ENCODE data around the gene DPP6.
A peak's percentile ranks its signal among the peaks of the same experiment; 100 is the strongest.

Gene DPP6

GRCh38 chr7:154769527-154769926, 717.3 kb downstream of the DPP6 start:
- no peak for DNase-seq (ENCODE audit: low spot score)

DNA sequence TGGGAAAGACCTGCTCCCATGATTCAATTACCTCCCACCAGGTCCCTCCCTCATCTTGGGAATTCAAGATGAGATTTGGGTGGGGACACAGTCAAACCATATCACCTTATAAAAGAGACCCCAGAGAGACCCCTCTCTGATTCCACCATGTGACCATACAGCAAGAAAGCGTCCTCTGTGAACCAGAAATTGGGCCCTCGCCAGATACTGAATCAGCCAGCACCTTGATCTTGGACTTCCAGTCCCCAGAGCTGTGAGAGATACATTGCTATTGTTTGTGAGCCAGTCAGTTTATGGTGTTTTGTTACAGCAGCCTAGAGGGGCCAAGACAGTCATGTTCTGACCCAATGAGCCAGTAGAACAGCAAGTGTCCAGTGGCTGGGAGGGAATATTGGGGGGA, 718.2 kb downstream of the DPP6 start:
- no peak for DNase-seq (ENCODE audit: low spot score)

DNA sequence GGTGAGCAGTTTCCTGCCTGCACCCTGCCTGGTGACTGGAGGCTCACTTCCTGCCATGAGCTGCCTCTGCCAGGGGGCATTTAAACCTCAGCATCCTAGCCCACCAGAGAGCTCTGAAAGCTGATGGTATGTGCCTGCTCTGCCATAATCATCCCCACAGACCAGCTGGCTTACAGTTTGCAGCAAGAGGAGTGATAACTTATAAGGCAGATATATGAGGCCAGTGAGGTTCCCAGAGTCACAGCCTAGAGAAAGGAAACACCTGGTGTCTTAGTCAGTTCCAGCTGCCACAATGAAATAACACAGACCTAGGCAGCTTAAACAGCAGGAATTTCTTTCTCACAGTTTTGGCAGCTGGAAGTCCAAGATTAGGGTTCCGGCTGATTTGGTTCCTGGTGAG, 718.8 kb downstream of the DPP6 start:
- no peak for DNase-seq (ENCODE audit: low spot score)

- DNase-seq (ENCODE audit: low spot score) = no peak
Measured at GRCh38 chr7:154774303-154774969, 722.2 kb downstream of the DPP6 start.

- DNase-seq (ENCODE audit: low spot score) = no peak
Measured at GRCh38 chr7:154775681-154776080, 723.5 kb downstream of the DPP6 start.

GRCh38 chr7:154776350-154776749, 724.2 kb downstream of the DPP6 start:
- DNase-seq (ENCODE audit: low spot score) = no peak

DNA sequence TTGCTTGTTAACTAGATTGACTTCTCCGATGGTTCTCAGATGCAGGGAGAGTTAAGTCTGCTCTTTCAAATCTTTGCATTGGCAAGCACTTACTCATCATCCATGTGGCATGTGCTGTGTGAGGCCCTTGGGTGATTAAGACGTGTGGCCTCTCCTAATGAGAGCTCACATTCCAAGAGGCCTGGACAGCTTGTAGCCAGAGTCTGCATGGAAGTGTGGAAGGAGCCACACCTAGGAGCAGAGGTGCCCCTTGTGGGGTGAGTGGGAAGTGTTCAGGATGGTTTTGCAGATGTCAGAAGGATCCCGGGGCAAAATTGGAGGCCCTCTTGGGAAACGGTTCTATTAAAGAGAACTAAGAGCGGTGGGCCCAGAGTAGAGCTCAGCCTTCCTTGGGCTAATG, 724.8 kb downstream of the DPP6 start:
- no peak for DNase-seq (ENCODE audit: low spot score)

DNA sequence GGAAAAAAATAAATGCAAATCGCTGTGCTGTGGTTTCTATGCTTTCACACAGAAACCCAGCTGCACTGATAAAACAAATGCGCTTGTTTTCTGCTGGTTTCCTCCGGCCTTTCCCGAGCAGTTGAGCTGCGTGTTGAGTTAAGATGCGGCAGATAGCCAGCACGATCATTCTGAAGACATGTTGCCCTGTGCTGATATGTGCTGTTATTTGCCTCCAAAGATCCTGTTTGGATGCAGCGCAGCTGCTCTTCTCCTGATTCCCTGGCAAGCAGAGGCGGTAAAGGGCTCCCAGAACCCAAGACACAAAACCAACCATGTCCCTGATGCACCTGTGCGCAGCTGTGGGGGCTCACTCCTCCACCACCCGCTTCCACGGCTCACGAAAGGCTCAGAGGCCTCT, 725.3 kb downstream of the DPP6 start:
- DNase-seq (ENCODE audit: low spot score) = no peak

DNA sequence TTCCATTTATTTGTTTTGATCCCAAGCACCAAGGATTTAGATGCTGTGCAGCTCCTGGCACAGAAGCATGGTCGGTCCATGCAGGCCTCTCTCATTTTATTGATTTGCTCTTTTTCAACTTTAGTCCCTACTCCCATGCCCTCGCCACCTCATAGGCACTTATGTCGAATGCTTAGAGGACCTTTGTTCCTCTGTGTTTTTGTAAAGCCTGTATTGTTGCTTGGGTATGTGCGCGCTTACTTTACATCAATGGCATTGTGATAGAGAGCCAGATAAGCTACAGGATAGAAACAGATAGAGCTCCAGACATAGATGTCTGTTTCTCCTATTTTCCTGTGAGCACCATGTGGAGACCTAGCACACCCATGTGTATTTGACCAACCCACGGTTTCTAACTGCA, 725.7 kb downstream of the DPP6 start:
- no peak for DNase-seq (ENCODE audit: low spot score)

GRCh38 chr7:154781369-154782303, 729.4 kb downstream of the DPP6 start:
- no peak for DNase-seq (ENCODE audit: low spot score)

GRCh38 chr7:154783281-154783909, 731.2 kb downstream of the DPP6 start:
- DNase-seq (ENCODE audit: low spot score) = no peak

DNA sequence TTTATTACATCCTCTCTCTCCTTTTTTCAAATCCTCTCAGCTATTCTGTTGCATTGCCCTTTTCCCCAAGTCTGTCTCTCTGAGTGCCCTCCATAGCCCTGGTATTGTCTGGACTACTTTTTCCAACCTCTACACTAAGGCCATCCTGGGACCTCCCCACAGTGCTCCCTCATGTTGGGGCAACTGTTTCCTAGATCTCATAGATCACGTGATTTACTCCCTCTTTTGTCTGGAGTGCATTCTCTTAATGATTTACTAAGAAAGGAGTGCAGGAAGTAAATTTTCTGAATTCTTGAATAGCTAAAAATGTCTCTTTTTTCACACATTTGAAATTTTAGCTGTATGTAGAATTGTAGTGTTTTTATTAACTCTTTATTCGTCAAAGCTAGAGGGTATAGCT, 733.7 kb downstream of the DPP6 start:
- DNase-seq (ENCODE audit: low spot score) = no peak

DNA sequence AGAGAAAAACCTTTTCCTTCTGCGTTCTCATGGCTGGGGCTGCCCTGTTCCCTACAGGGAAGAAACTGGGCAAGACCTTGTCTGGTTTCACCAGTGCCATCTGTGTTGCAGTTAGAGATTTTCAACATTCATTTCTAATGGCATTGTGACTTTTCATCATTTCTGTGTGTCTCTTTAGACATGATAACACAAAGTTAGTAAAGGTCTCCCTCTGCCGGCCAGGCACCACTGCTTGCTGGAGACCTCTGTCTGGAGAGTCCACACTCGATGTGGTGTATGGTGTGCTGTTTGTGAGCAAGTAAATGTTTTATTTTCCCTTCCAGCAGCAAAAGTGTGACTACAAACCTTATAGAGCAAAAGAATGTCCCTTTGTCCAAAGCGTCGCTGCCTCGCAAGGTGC, 737.2 kb downstream of the DPP6 start:
- no peak for DNase-seq (ENCODE audit: low spot score)

DNA sequence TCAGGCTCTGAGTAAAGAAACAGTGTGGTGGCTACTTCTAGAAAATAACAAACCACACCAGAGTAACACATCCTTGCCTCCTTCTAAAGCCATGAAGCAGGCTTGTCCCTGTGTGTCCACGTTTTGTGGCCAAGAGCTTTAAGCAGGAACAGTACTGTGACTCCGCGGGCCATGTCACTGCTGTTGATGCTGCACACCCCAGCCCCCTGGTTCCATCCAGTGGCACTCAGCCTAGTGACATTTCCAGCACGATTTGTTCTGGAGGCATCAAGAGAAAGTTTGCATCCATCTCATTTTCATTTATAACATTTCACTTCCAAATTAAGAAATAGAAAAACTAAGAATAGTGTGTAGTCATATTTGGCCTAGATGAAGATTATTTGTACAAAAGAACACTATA, 739.4 kb downstream of the DPP6 start:
- no peak for DNase-seq (ENCODE audit: low spot score)

DNA sequence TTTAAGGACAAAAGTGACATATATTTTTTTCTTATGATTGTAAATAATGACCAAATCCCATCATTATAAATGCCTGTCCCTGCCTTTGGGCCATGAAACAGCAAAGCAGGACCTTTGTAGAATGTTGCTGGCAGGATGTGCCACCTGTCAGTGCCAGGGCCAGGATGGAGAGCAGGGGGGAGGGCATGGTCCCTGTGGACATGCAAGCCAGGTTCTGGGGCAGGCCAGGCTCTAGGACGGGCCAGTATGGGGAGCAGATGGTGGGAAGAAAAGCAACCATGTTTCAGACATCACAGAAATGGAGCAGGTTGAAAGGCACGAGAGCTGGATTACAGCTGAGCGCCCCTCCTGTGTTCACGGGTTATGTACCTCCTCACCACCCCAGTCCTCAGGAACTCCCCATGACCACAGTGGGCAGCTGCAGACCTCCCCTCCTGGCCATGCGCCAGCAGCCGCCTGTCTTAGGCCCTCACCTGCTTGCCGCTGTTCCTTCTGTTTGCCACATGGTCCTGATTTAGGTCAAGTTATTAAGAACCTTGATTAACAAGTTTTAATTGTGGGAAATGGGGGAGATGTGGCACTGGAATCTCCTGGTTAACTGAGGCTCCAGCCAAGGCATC, 740.3 kb downstream of the DPP6 start:
- DNase-seq (ENCODE audit: low spot score) = no peak

DNA sequence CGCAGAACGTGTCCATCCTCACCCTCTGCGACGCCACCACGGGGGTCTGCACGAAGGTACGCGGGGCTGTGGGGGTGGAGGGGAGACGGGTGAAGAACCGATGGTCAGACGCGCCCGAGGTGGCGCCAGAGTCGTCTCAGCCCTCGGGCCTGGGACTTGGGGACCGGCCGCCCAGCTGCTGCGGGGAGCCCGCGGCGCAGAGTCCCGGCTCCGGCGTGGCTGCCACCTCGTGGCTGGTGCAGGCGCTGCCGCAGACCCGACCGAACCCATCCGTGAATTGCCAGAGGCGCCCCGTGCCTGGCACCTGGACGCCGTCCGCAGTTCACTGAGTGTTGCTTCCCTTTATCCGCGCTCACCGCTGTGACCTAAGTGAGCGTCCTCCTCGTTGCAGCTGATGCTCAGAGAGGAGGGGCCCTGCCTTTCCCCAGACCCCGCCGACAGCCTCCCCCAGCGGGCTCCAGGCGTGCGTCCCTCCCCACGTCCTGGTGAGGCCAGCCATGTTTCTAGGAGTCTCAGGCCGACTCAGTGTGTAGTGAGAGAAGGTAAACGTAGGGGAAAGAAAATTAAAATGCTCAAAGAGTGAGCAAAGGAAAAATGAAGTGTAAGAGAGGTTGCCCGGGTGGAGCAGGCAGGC, 742.1 kb downstream of the DPP6 start:
- peak; percentile 81 for DNase-seq (ENCODE audit: low spot score)

- no peak for DNase-seq (ENCODE audit: low spot score)
Measured at GRCh38 chr7:154795014-154795413, 742.8 kb downstream of the DPP6 start.

GRCh38 chr7:154795437-154795836, 743.2 kb downstream of the DPP6 start:
- no peak for DNase-seq (ENCODE audit: low spot score)

GRCh38 chr7:154804449-154804848, 752.3 kb downstream of the DPP6 start:
- DNase-seq (ENCODE audit: low spot score) = no peak

- DNase-seq (ENCODE audit: low spot score) = no peak
Measured at GRCh38 chr7:154812027-154812426, 759.8 kb downstream of the DPP6 start.

GRCh38 chr7:154817224-154817896, 765.2 kb downstream of the DPP6 start:
- DNase-seq (ENCODE audit: low spot score) = no peak

DNA sequence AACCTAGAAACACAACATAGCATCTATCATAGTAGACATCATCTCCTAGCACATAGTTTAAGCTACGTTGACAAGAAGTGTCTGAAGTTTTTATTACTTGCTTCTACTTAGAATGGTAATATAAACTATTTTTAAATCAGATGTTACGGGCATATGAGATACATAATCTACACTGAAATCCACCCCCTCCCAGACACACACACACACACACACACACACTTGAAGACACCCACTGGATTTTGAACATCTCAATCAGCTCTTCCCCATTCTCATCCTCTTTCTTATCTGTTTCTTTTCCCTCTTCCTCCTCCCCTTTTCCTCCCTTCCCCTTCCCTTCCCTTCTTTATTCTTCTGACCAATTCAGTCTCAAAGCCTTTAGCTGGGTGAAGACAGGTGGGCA, 774.8 kb downstream of the DPP6 start:
- DNase-seq (ENCODE audit: low spot score) = no peak
